Pancreas (tissue), 10 donors: ENCODE data around the gene OLFM1. TPM values are rescaled to one million over a fixed set of nuclear protein-coding genes. Genes with fewer than 3 reads are reported as not detected.

Experiments
- ATAC-seq, 4 donors: fragments of 200-7000 bp; cut with Tn5 transposase; one replicate each; pipeline versions ENCODE4 v1.8.0 to v1.9.1; 2020; ENCODE audit warnings: mild to moderate bottlenecking in 4 of 4, moderate library complexity in 4 of 4
- DNase-seq, 6 donors: peaks; one replicate each; pipeline ENCODE4 v3.0.0-alpha.2; 2020
- FAIRE-seq: peaks from 2 replicates; lab custom pipeline; 2012; peaks lifted over from hg19 to GRCh38; lab: Jason Lieb, UNC
- H3K27ac ChIP-seq, 4 donors: fragments of 200-600 bp; sonication (generic); 1 replicate in 3 of 4; 2 replicates in 1 of 4; pipeline versions ENCODE4 v1.5.0 to v1.8.0; 2020
- H3K27me3 ChIP-seq, 4 donors: fragments of 200-600 bp; one replicate each; pipeline ENCODE4 v1.8.0; 2021
- H3K36me3 ChIP-seq, 3 donors: fragments of 200-600 bp; sonication (generic) in 1 of 3; one replicate each; pipeline versions ENCODE4 v1.5.0 to v1.8.0; 2020 to 2021
- H3K4me1 ChIP-seq, 3 donors: fragments of 200-600 bp; one replicate each; pipeline ENCODE4 v1.8.0; 2021
- H3K4me3 ChIP-seq, 4 donors: fragments of 200-600 bp; sonication (generic) in 2 of 4; one replicate each; pipeline versions ENCODE4 v1.5.0 to v1.8.0; 2020 to 2021
- H3K9me3 ChIP-seq, 4 donors: fragments of 200-600 bp; one replicate each; pipeline ENCODE4 v1.8.0; 2021
- CTCF ChIP-seq, 4 donors: fragments of 200-600 bp; sonication (generic) in 3 of 4; IDR thresholded peaks; one replicate each; pipeline versions ENCODE4 v1.5.0 to v1.8.0; 2021; ENCODE audit warnings: antibody characterized with exemption in 4 of 4
- whole genome bisulfite sequencing, 2 donors: extraction: QIAGEN DNeasy Blood & Tissue Kit; methylation state at CpG; one replicate each; pipeline ENCODE4 v1.1.7; 2013; 5-methylcytosine and 5-hydroxymethylcytosine counted together
- intact Hi-C, 3 donors: fragments of 100-400 bp; cut with DNase I; formaldehyde crosslinking; loops; one replicate each; pipeline versions ENCODE4 v1.11.1 to v1.14.2; 2022
- polyA plus RNA-seq, 2 donors: library from polyadenylated mRNA; stranded (reverse); fragments of 200-250 nt; gene quantifications; one replicate each; pipeline ENCODE4 v1.2.3, GENCODE V29; 2013
- total RNA-seq, 6 donors: library from RNA; stranded (reverse); fragmentation: NEBNext Ultra II Directional in 4 of 6; extraction: Animal tissue kit (Norgen Biotek cat#: 25700) in 4 of 6; gene quantifications; one replicate each; pipeline versions ENCODE4 v1.2.1 to v1.2.4, GENCODE V29; 2021 to 2023
- donor health status: healthy with polysubstance abuse.
- donor health status: DM: no; HTN: no; CAD: no; lungs with moderate emphysema.
- donor health status: DM: no; HTN: no; CAD: no.
- donor health status: control.
- donor health status: control.
- donor health status: Bipolar disorder and iron deficiency.
- donor health status: DM: yes; HTN: yes; CAD: no.
- donor health status: DM: no; HTN: no; CAD: no.
- donor health status: DM: no; HTN: no; CAD: no.
- donor health status: DM: yes; HTN: yes; CAD: no.

OLFM1 gene
- total and polyA plus RNA-seq, 8 donors = 5.9 to 14.1 (median 7.8) TPM

- intact Hi-C loops = no loop called here
- Histone ChIP-seq H3K9me3 (no peaks in the 10 kb centered on the region), H3K27me3 (no peaks in the 10 kb centered on the region), H3K36me3 (no peaks in the 10 kb centered on the region), H3K4me1 (no peaks in the 10 kb centered on the region), H3K27ac (peak overlapping the region in 1 of 4 donors; percentile 57), H3K4me3 (no peak overlapping the region)
- DNase-seq = peak in 1 of 6 donors; percentile 1
- ATAC-seq = no peak
- WGBS, 2 donors = 77 to 78% methylated on average over 9 of the region's 9 CpGs
- no peak for TF ChIP-seq CTCF (IDR thresholded peaks at IDR 0.05)
- no peak for FAIRE-seq
Measured at GRCh38 chr9:135145312-135145711, 57.8 kb downstream of the OLFM1 start.

GRCh38 chr9:135146241-135146640, 58.8 kb downstream of the OLFM1 start:
- TF ChIP-seq CTCF (IDR thresholded peaks at IDR 0.05) = no peak
- ATAC-seq = no peak
- intact Hi-C loops = no loop called here
- Histone ChIP-seq H3K27ac (no peak overlapping the region), H3K4me1 (no peaks in the 10 kb centered on the region), H3K4me3 (no peak overlapping the region), H3K9me3 (no peaks in the 10 kb centered on the region), H3K27me3 (no peaks in the 10 kb centered on the region), H3K36me3 (no peaks in the 10 kb centered on the region)
- DNase-seq = no peak
- WGBS, 2 donors = 74 to 77% methylated on average over 4 of the region's 4 CpGs
- no peak for FAIRE-seq

GRCh38 chr9:135146766-135147473, 59.5 kb downstream of the OLFM1 start:
- ATAC-seq (peak in 3 of 4 donors; percentile 17 to 54 (median 52)), FAIRE-seq (no peak), DNase-seq (no peak)
- Histone ChIP-seq H3K9me3 (no peaks in the 10 kb centered on the region), H3K4me3 (no peak overlapping the region), H3K27me3 (no peaks in the 10 kb centered on the region), H3K36me3 (no peaks in the 10 kb centered on the region), H3K27ac (no peak overlapping the region), H3K4me1 (no peaks in the 10 kb centered on the region)
- intact Hi-C loops = no loop called here
- TF ChIP-seq CTCF (IDR thresholded peaks at IDR 0.05) = no peak
- WGBS, 2 donors = 28 to 38% methylated on average over 16 of the region's 16 CpGs

- Histone ChIP-seq H3K36me3 (no peaks in the 10 kb centered on the region), H3K9me3 (no peaks in the 10 kb centered on the region), H3K4me1 (no peaks in the 10 kb centered on the region), H3K27ac (no peak overlapping the region), H3K27me3 (no peaks in the 10 kb centered on the region), H3K4me3 (no peak overlapping the region)
- ATAC-seq = peak in 3 of 4 donors; percentile 36 to 68 (median 52)
- DNase-seq = no peak
- no peak for TF ChIP-seq CTCF (IDR thresholded peaks at IDR 0.05)
- no peak for FAIRE-seq
- intact Hi-C loops = no loop called here
- WGBS, 2 donors = 28 to 37% methylated on average over 12 of the region's 12 CpGs
Measured at GRCh38 chr9:135147474-135147805, 60.0 kb downstream of the OLFM1 start.

GRCh38 chr9:135147938-135148337, 60.5 kb downstream of the OLFM1 start:
- no peaks in the 10 kb centered on the region for H3K9me3 ChIP-seq
- FAIRE-seq (no peak), ATAC-seq (no peak), DNase-seq (no peak)
- no peaks in the 10 kb centered on the region for H3K27me3 ChIP-seq
- H3K4me3 ChIP-seq = no peak overlapping the region
- H3K36me3 ChIP-seq = no peaks in the 10 kb centered on the region
- WGBS, 2 donors = 81 to 87% methylated on average over 9 of the region's 9 CpGs
- intact Hi-C loops = no loop called here
- TF ChIP-seq CTCF (IDR thresholded peaks at IDR 0.05) = no peak
- H3K27ac ChIP-seq = no peak overlapping the region
- H3K4me1 ChIP-seq = no peaks in the 10 kb centered on the region
